Stomach (tissue), 9 donors: ENCODE measurements around the gene CALR3. TPM values are rescaled to one million over a fixed set of nuclear protein-coding genes. Genes with fewer than 3 reads are reported as not detected.
A peak's percentile ranks its signal among the peaks of the same experiment; 100 is the strongest.

Source experiments
- DNase-seq, 2 donors: peaks; one replicate each; pipeline versions ENCODE4 v3.0.0 to v3.0.0-alpha.2; 2013 to 2019
- H3K27ac ChIP-seq, 5 donors: fragments of 200-600 bp in 4 of 5; sonication (generic) in 4 of 5; one replicate each; pipeline ENCODE4 v1.5.1; 2013 to 2019; ENCODE audit warnings: mild to moderate bottlenecking in 1 of 5, moderate library complexity in 1 of 5
- H3K27me3 ChIP-seq, 3 donors: fragments of 200-600 bp; sonication (generic); one replicate each; pipeline ENCODE4 v1.5.1; 2017 to 2019; ENCODE audit warnings: mixed run types in 1 of 3
- H3K36me3 ChIP-seq, 4 donors: fragments of 200-600 bp; sonication (generic); 1 replicate in 3 of 4; 2 replicates in 1 of 4; pipeline ENCODE4 v1.5.1; 2016 to 2019
- H3K4me1 ChIP-seq, 4 donors: fragments of 200-600 bp; sonication (generic); one replicate each; pipeline ENCODE4 v1.5.1; 2016 to 2019
- H3K4me3 ChIP-seq, 4 donors: fragments of 200-600 bp; sonication (generic) in 3 of 4; one replicate each; pipeline ENCODE4 v1.5.1; 2016 to 2019; ENCODE audit warnings: mild to moderate bottlenecking in 1 of 4
- H3K9me3 ChIP-seq, 4 donors: fragments of 200-600 bp; sonication (generic); one replicate each; pipeline ENCODE4 v1.5.1; 2016 to 2019
- CTCF ChIP-seq, 7 experiments: fragments of 450-650 bp in 4 of 7; fragments of 200-600 bp in 3 of 7; sonication (generic) in 3 of 7; IDR thresholded peaks; one replicate each; pipeline ENCODE4 v1.5.1; 2016 to 2019; ENCODE audit warnings: antibody characterized with exemption in 7 of 7, control low read depth in 2 of 7, mild to moderate bottlenecking in 1 of 7
- EP300 ChIP-seq: sonication (generic); formaldehyde crosslinking; IDR thresholded peaks from one replicate; pipeline ENCODE4 v1.6.1; 2017; ENCODE audit warnings: antibody characterized with exemption
- POLR2A ChIP-seq, 4 donors: fragments of 450-650 bp; IDR thresholded peaks; one replicate each; pipeline ENCODE4 v1.6.1; 2016; ENCODE audit warnings: antibody characterized with exemption in 4 of 4, control low read depth in 2 of 4, mild to moderate bottlenecking in 1 of 4, moderate library complexity in 1 of 4
- POLR2AphosphoS5 ChIP-seq, 3 donors: sonication (generic); formaldehyde crosslinking; IDR thresholded peaks; one replicate each; pipeline ENCODE4 v1.6.1; 2016; ENCODE audit warnings: antibody characterized with exemption in 3 of 3
- WGBS, 5 donors: extraction: QIAGEN DNeasy Blood & Tissue Kit in 3 of 5; methylation state at CpG; one replicate each; pipeline versions ENCODE4 v1.1.5 to v1.1.7; 2013 to 2018; 5-methylcytosine and 5-hydroxymethylcytosine counted together
- intact Hi-C: fragments of 100-400 bp; cut with DNase I; formaldehyde crosslinking; loops from one replicate; pipeline ENCODE4 v1.15.1; 2023; ENCODE audit warnings: low total_unique reads
- polyA plus RNA-seq, 3 donors: library from polyadenylated mRNA; stranded (reverse); fragments of 200-250 nt; gene quantifications; one replicate each; pipeline ENCODE4 v1.2.3, GENCODE V29; 2013
- total RNA-seq, 5 donors: library from RNA; depleted of rRNA; stranded (reverse); fragments of >200 nt; gene quantifications; one replicate each; pipeline versions ENCODE4 v1.1.0 to v1.2.3, GENCODE V29; 2014 to 2016
- donor health status: healthy with polysubstance abuse.
- donor health status: Bipolar disorder and iron deficiency.
- donor health status: healthy.

CALR3 gene
- total and polyA plus RNA-seq, 8 donors = not detected

- TF ChIP-seq POLR2A (IDR thresholded peaks at IDR 0.05) = no peak
- Histone ChIP-seq H3K36me3 (peaks cover 98 to 100% (median 100%) of the 10 kb centered on the region in 4 donors), H3K4me3 (no peak overlapping the region), H3K4me1 (peaks cover 0 to 6% (median 0%) of the 10 kb centered on the region in 4 donors), H3K9me3 (no peaks in the 10 kb centered on the region), H3K27ac (no peak overlapping the region), H3K27me3 (no peaks in the 10 kb centered on the region)
- no peak for DNase-seq
- intact Hi-C loops = no loop called here
- WGBS, 5 donors = 93 to 94% (median 94%) methylated on average over 37 to 43 of the region's 43 CpGs
Measured at GRCh38 chr19:16530540-16531379, 34.8 kb upstream of the CALR3 start.

GRCh38 chr19:16529466-16530144 lies 33.6 kb upstream of the CALR3 start:
- Histone ChIP-seq H3K4me1 (peaks cover 0 to 6% (median 0%) of the 10 kb centered on the region in 4 donors), H3K36me3 (peaks cover 99 to 100% (median 100%) of the 10 kb centered on the region in 4 donors), H3K4me3 (no peak overlapping the region), H3K27ac (no peak overlapping the region), H3K27me3 (no peaks in the 10 kb centered on the region), H3K9me3 (no peaks in the 10 kb centered on the region)
- intact Hi-C loops = no loop called here
- WGBS, 5 donors = 90 to 91% (median 90%) methylated on average over 23 to 25 of the region's 25 CpGs
- TF ChIP-seq EP300 = no peak
- no peak for TF ChIP-seq POLR2AphosphoS5 (IDR thresholded peaks at IDR 0.05)
- TF ChIP-seq CTCF (IDR thresholded peaks at IDR 0.05) = no peak
- no peak for TF ChIP-seq POLR2A (IDR thresholded peaks at IDR 0.05)
- no peak for DNase-seq

- Histone ChIP-seq H3K36me3 (peaks cover 100% of the 10 kb centered on the region in 4 donors), H3K27ac (no peak overlapping the region), H3K4me3 (no peak overlapping the region), H3K27me3 (no peaks in the 10 kb centered on the region), H3K4me1 (peaks cover 0 to 6% (median 0%) of the 10 kb centered on the region in 4 donors), H3K9me3 (no peaks in the 10 kb centered on the region)
- WGBS, 5 donors = 85 to 91% (median 89%) methylated on average over 12 of the region's 12 CpGs
- peak; percentile 41 for DNase-seq
- TF ChIP-seq POLR2A (IDR thresholded peaks at IDR 0.05) (no peak), CTCF (IDR thresholded peaks at IDR 0.05) (peak in 3 of 7 experiments; percentile 8 to 23 (median 10))
- intact Hi-C loops = no loop called here
Measured at GRCh38 chr19:16527971-16528521, 32.1 kb upstream of the CALR3 start.

- 75 to 82% (median 80%) methylated on average over 9 to 14 of the region's 14 CpGs for WGBS, 5 donors
- H3K27me3 ChIP-seq = no peaks in the 10 kb centered on the region
- TF ChIP-seq CTCF (IDR thresholded peaks at IDR 0.05) = no peak
- no peak for TF ChIP-seq POLR2A (IDR thresholded peaks at IDR 0.05)
- TF ChIP-seq POLR2AphosphoS5 (IDR thresholded peaks at IDR 0.05) = no peak
- no peak for TF ChIP-seq EP300
- peaks cover 100% of the 10 kb centered on the region in 4 donors for H3K36me3 ChIP-seq
- H3K4me3 ChIP-seq = no peak overlapping the region
- DNase-seq = no peak
- peaks cover 0 to 6% (median 0%) of the 10 kb centered on the region in 4 donors for H3K4me1 ChIP-seq
- no peak overlapping the region for H3K27ac ChIP-seq
- H3K9me3 ChIP-seq = no peaks in the 10 kb centered on the region
- intact Hi-C loops = no loop called here
Measured at GRCh38 chr19:16527334-16527935, 31.5 kb upstream of the CALR3 start.
